ENCODE measurements around the gene SLC52A1.
A peak's percentile ranks its signal among the peaks of the same experiment; 100 is the strongest.

Gene SLC52A1

DNA sequence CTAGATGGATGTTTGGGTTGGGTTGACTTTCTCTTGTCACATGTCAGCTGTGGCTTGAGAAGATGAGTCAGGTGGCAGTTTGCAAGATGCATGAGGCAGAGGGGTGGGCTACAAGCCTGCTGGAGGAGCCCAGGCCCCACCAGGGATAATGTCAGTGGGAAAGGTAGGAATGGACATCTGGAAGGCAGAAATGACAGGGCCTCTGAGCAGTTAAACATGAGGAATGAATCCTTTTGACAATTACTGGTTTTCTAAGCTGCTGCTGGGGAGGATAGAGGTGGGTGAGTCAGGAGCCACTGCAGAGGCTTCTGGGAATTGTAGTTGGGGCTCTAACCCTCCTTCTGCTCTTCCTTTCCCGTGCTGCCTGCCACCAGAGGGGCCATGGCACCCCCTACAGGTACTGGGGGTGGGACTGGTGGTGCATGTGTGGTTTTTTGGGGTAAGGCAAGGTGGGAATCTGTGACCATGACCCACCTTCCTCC, 15.7 kb downstream of the SLC52A1 start:
- peaks cover 78% of the 10 kb centered on the region for H3K36me3 Mint-ChIP-seq (ENCODE audit: low read depth)
- no peaks in the 10 kb centered on the region for H3K9me3 Mint-ChIP-seq
- DNase-seq: peak; percentile 61
- H3K4me1 Mint-ChIP-seq (ENCODE audit: low read depth): peaks cover 17% of the 10 kb centered on the region
- no peaks in the 10 kb centered on the region for H3K27me3 Mint-ChIP-seq
- peak overlapping the region; percentile 86 for H3K27ac Mint-ChIP-seq
- H3K4me3 Mint-ChIP-seq: no peak overlapping the region

DNA sequence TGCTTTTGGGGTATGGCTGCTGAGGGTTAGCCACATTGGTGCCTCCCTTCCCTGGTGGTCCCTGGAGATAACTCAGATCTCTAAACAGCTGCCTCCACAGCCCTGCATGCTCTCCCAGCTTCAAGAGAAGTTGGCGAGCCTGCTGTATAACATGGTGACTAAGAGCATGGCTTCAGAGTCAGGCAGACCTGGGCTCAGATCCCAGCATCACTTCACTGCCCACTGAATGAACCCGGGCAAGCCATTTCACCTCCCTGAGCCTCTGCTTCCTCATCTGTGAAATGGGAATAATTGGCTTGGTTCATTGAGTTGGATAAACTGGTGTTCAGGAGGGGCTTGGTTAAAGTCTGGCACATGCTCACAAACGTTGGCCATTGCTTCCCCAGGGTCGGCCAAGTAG, 20.9 kb downstream of the SLC52A1 start:
- DNase-seq: no peak
- Mint-ChIP-seq H3K36me3 (ENCODE audit: low read depth) (peaks cover 76% of the 10 kb centered on the region), H3K4me1 (ENCODE audit: low read depth) (peaks cover 30% of the 10 kb centered on the region), H3K9me3 (no peaks in the 10 kb centered on the region), H3K27me3 (no peaks in the 10 kb centered on the region), H3K27ac (no peak overlapping the region), H3K4me3 (no peak overlapping the region)

GRCh38 chr17:5011928-5012327, 23.3 kb downstream of the SLC52A1 start:
- Mint-ChIP-seq H3K9me3 (no peaks in the 10 kb centered on the region), H3K4me1 (ENCODE audit: low read depth) (peaks cover 21% of the 10 kb centered on the region), H3K36me3 (ENCODE audit: low read depth) (peaks cover 84% of the 10 kb centered on the region), H3K4me3 (no peak overlapping the region), H3K27ac (peak overlapping the region; percentile 82), H3K27me3 (no peaks in the 10 kb centered on the region)
- DNase-seq: no peak

GRCh38 chr17:5003214-5003867, 31.9 kb downstream of the SLC52A1 start:
- Mint-ChIP-seq H3K36me3 (ENCODE audit: low read depth) (peaks cover 82% of the 10 kb centered on the region), H3K4me1 (ENCODE audit: low read depth) (peaks cover 15% of the 10 kb centered on the region)

GRCh38 chr17:5002121-5002788, 33.0 kb downstream of the SLC52A1 start:
- DNase-seq: no peak
- Mint-ChIP-seq H3K27ac (no peak overlapping the region), H3K36me3 (ENCODE audit: low read depth) (peaks cover 71% of the 10 kb centered on the region), H3K4me1 (ENCODE audit: low read depth) (peaks cover 15% of the 10 kb centered on the region), H3K9me3 (no peaks in the 10 kb centered on the region), H3K4me3 (no peak overlapping the region), H3K27me3 (no peaks in the 10 kb centered on the region)

More at GRCh38 chr17:5003214-5003867, 31.9 kb downstream of the SLC52A1 start:
- no peak overlapping the region for H3K27ac Mint-ChIP-seq
- H3K9me3 Mint-ChIP-seq: no peaks in the 10 kb centered on the region
- no peak for DNase-seq
- no peak overlapping the region for H3K4me3 Mint-ChIP-seq
- H3K27me3 Mint-ChIP-seq: no peaks in the 10 kb centered on the region

DNA sequence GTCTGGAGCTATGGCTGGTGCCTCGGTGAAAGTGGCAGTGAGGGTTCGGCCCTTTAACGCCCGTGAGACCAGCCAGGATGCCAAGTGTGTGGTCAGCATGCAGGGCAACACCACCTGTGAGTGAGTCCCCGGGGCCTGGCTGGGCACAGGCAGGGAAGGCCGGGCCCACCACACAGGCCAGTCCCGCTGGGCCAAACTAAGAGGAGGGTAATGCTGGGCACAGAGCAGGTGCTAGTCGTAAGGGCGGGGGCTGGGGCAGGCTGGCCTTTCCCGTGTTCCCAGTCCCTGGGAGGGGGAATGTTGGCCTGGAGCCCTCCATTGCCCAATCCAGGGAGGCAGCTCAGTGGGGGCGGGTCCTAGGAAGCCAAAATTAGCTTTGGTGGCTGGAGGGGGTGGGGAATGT, 35.0 kb downstream of the SLC52A1 start:
- Mint-ChIP-seq H3K36me3 (ENCODE audit: low read depth) (peaks cover 54% of the 10 kb centered on the region), H3K4me1 (ENCODE audit: low read depth) (peaks cover 20% of the 10 kb centered on the region), H3K4me3 (no peak overlapping the region), H3K9me3 (no peaks in the 10 kb centered on the region), H3K27me3 (no peaks in the 10 kb centered on the region), H3K27ac (peak overlapping the region; percentile 22)
- no peak for DNase-seq

- Mint-ChIP-seq H3K27ac (peak overlapping the region; percentile 76), H3K4me1 (ENCODE audit: low read depth) (peaks cover 23% of the 10 kb centered on the region), H3K4me3 (peak overlapping the region; percentile 83)
Observed at GRCh38 chr17:4999430-5000093, 35.7 kb downstream of the SLC52A1 start.

GRCh38 chr17:4998732-4999429, 36.3 kb downstream of the SLC52A1 start:
- DNase-seq: peak; percentile 41
- Mint-ChIP-seq H3K9me3 (no peaks in the 10 kb centered on the region), H3K36me3 (ENCODE audit: low read depth) (peaks cover 40% of the 10 kb centered on the region), H3K27me3 (no peaks in the 10 kb centered on the region), H3K27ac (peak overlapping the region; percentile 76), H3K4me3 (peak overlapping the region; percentile 83), H3K4me1 (ENCODE audit: low read depth) (peaks cover 23% of the 10 kb centered on the region)

More at GRCh38 chr17:4999430-5000093, 35.7 kb downstream of the SLC52A1 start:
- H3K36me3 Mint-ChIP-seq (ENCODE audit: low read depth): peaks cover 47% of the 10 kb centered on the region
- no peaks in the 10 kb centered on the region for H3K27me3 Mint-ChIP-seq
- no peaks in the 10 kb centered on the region for H3K9me3 Mint-ChIP-seq
- DNase-seq: no peak

- no peak for DNase-seq
- Mint-ChIP-seq H3K27me3 (no peaks in the 10 kb centered on the region), H3K4me1 (ENCODE audit: low read depth) (peaks cover 23% of the 10 kb centered on the region), H3K9me3 (no peaks in the 10 kb centered on the region), H3K27ac (peak overlapping the region; percentile 76), H3K4me3 (peak overlapping the region; percentile 83), H3K36me3 (ENCODE audit: low read depth) (peaks cover 33% of the 10 kb centered on the region)
Observed at GRCh38 chr17:4998027-4998731, 37.0 kb downstream of the SLC52A1 start.

- H3K36me3 Mint-ChIP-seq (ENCODE audit: low read depth): peaks cover 26% of the 10 kb centered on the region
- no peaks in the 10 kb centered on the region for H3K27me3 Mint-ChIP-seq
- peak within 1 kb of the TSS; percentile 90 for H3K27ac Mint-ChIP-seq
- DNase-seq: peak; percentile 96
- H3K9me3 Mint-ChIP-seq: no peaks in the 10 kb centered on the region
- peaks cover 23% of the 10 kb centered on the region for H3K4me1 Mint-ChIP-seq (ENCODE audit: low read depth)
- H3K4me3 Mint-ChIP-seq: peak within 1 kb of the TSS; percentile 83
Observed at GRCh38 chr17:4997302-4998026, 37.8 kb downstream of the SLC52A1 start, which contains the start of the genes INCA1 and KIF1C. Gene INCA1 (minus strand): TSS chr17:4997522. CDS start chr17:4994437, 3,085 bp downstream. Gene KIF1C (plus strand): TSS chr17:4997950. CDS start chr17:5000247, 2,297 bp downstream.

DNA sequence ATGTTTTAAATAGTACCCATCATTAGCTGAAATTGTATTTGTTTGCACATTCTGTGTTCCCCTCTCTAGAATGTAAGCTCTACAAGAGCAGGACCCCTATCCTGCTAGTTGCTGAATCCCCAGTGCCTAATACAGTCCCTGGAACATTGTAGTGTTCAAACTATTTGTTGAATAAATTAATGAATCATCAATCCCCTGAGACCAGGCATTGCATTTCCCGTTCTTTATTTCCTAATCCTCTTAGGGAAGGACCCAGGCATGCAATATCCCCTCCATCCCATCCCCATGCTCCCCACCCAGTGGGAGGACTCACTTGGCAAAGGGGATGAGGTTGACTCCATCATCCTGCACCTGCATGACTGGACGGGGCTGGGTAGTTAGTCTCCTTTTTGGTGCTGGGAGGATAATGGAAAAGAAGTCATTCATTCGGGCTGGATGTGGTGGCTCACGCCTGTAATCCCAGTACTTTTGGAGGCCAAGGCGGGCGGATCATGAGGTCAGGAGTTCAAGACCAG, 41.1 kb downstream of the SLC52A1 start:
- DNase-seq: no peak
- no peaks in the 10 kb centered on the region for H3K27me3 Mint-ChIP-seq
- peaks cover 22% of the 10 kb centered on the region for H3K36me3 Mint-ChIP-seq (ENCODE audit: low read depth)
- H3K4me1 Mint-ChIP-seq (ENCODE audit: low read depth): peaks cover 32% of the 10 kb centered on the region
- no peak overlapping the region for H3K27ac Mint-ChIP-seq
- no peak overlapping the region for H3K4me3 Mint-ChIP-seq
- H3K9me3 Mint-ChIP-seq: no peaks in the 10 kb centered on the region

DNA sequence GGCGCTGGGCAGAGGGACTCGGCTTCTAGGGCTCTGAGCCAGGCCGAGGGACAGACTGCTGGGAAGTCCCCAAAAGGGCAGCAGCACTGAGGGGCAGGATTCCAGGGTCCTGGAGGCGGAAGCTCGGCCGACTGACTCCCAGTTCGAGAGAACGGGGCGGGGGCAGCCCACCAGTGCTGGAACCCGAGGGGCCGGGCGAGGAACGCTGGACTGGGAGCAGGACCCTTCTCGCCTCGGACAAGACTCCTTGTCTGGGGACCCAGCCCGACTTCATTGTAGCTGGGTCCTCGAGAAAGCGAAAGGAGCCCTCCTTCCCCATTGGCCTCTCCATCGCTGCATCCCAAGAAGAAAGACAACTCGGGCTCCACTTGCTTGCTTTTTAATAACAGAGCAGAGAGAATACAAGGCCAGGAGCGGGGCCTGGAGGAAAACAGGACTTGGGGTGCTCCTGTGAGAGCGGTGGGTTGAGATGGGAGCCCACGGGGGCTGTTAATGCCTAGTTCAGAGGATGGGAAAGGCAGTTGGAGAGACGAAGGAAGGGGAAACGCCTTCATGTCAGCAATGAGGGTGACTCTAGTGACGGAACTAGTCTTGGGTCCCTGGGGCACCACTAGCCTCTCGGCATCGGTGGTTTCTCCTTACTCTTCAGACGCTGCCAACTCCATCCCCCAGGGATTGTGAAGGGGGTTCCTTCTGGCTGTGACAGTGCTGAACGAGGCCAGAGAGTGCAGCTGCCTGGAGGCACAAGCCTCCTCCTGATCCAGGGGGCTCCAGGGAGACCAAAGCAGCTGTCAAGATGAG, 47.3 kb downstream of the SLC52A1 start:
- Mint-ChIP-seq H3K4me1 (ENCODE audit: low read depth) (peaks cover 49% of the 10 kb centered on the region), H3K27ac (peak overlapping the region; percentile 97), H3K36me3 (ENCODE audit: low read depth) (peaks cover 63% of the 10 kb centered on the region), H3K27me3 (no peaks in the 10 kb centered on the region), H3K9me3 (no peaks in the 10 kb centered on the region), H3K4me3 (peak overlapping the region; percentile 93)
- DNase-seq: peak; percentile 45

Data from activated T-cell treated with anti-CD3 and anti-CD28 coated beads, Interleukin-2, amount 50 U/mL, for 24 hours (primary cell).